ENCODE measurements around the gene GPER1.
"Not testable (repeated sequence)": the region's sequence is repeated elsewhere in the genome, so short reads cannot be mapped to it uniquely, and the experiment has no call there.

Gene GPER1

DNA sequence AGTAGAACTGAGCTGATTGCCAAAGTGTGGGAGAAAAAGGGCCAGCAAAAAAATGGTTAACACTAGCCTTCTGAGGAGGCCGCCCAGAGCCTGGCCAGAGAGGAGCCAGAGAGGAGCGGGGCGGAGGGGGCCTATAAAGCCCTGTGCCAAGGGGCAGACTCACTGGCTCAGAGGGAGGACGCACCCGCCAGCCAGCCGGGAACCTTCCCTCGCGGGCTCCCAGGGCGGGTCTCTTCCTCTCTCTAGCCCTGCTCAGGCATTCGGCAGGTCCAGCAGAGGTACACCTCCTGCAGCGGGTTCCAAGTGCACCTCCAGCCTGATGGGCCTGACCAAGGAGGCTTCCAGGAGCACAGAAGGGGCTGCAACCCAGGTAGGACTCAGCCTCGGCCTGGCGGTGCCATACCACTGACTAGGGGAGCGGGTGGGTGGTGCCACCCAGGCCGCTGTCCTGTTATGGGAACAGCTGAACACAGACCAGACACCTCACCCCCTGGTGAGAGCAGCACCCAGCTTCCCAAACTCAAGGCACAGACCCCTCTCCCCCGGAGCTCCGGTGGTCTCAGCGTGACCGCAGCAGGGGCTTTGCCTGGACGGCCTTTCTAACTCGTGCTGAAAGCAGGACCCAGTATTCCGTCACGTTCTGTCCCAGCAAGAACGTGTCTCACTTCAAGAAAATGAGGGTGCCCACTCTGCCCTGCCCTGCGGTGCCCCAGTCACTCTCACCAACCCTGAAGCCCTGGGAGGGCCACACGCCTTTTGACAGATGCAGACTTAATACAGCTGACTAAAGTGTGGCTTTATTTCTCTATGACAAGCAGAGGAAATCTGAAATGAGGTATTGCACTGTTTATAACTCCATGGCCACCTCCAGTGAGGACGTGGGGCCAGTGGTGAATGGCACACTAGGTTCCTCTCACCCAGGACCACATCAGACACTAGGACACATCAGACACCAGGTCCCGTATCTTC lies at the start of gene GPER1:
GPER1 (plus strand) TSS at position 162 of the 969 bp plus-strand sequence. CDS start 3,616 bp downstream, outside the sequence.
- no peaks in the 10 kb centered on the region for H3K36me3 ChIP-seq
- H3K27ac ChIP-seq = no peak within 1 kb of the TSS
- H3K4me1 ChIP-seq (ENCODE audit: control insufficient read depth in 1 of 2, insufficient read depth in 1 of 2, low read depth in 1 of 2, low read length in 1 of 2) = peaks cover 5 to 8% of the 10 kb centered on the region in 2 experiments
- H3K4me3 ChIP-seq (ENCODE audit: low read depth in 1 of 2, low read length in 1 of 2) = peak within 1 kb of the TSS in 1 of 2 experiments; percentile 0
- no peaks in the 10 kb centered on the region for H3K9me3 ChIP-seq
- H3K27me3 ChIP-seq = peaks cover 24% of the 10 kb centered on the region
- TF ChIP-seq, protein P1, sequence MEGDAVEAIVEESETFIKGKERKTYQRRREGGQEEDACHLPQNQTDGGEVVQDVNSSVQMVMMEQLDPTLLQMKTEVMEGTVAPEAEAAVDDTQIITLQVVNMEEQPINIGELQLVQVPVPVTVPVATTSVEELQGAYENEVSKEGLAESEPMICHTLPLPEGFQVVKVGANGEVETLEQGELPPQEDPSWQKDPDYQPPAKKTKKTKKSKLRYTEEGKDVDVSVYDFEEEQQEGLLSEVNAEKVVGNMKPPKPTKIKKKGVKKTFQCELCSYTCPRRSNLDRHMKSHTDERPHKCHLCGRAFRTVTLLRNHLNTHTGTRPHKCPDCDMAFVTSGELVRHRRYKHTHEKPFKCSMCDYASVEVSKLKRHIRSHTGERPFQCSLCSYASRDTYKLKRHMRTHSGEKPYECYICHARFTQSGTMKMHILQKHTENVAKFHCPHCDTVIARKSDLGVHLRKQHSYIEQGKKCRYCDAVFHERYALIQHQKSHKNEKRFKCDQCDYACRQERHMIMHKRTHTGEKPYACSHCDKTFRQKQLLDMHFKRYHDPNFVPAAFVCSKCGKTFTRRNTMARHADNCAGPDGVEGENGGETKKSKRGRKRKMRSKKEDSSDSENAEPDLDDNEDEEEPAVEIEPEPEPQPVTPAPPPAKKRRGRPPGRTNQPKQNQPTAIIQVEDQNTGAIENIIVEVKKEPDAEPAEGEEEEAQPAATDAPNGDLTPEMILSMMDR (IDR thresholded peaks at IDR 0.05) = no peak

DNA sequence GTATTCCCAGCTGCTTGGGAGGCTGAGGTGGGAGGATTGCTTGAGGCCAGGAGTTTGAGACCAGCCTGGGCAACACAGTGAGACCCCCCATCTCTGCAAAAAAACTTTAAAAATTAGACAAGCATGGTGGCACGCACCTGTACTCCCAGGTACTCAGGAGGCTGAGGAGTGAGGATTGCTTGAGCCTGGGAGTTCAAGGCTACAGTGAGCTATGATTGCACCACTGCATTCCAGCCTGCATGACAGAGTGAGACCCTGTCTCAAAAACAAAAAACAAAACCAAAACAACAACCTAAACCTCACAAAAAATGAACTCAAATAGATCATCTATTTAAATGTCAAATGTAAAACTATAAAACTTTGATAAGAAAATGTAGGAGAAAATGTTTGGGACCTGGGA lies 47.7 kb upstream of the GPER1 start:
- H3K27ac ChIP-seq; H3K36me3 ChIP-seq; H3K4me3 ChIP-seq (ENCODE audit: low read depth in 1 of 2, low read length in 1 of 2); H3K9me3 ChIP-seq: not testable (repeated sequence)
- H3K4me1 ChIP-seq (ENCODE audit: control insufficient read depth in 1 of 2, insufficient read depth in 1 of 2, low read depth in 1 of 2, low read length in 1 of 2) = peaks cover 13 to 18% of the 10 kb centered on the region in 2 experiments
- peaks cover 15% of the 10 kb centered on the region for H3K27me3 ChIP-seq

DNA sequence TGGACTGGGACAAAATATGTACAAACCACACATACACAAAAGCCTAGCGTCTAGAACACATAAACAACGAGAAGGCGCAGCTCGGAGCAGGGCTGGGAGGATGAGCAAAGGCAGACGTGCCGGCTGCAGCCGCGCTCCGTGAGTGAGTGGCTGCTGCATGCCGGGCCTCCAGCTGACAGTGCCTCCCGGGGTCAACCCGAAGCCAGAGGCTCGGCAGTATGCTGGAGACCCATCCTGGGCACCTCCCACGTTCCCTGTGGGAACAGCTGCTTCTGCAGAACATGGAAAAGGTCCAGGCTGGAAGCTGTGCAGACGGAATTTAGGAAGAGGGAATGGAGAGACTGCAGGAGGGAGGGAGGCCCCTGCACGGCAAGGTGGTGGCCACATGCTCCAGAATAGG lies 47.1 kb upstream of the GPER1 start:
- H3K27ac ChIP-seq = no peak overlapping the region
- H3K4me3 ChIP-seq (ENCODE audit: low read depth in 1 of 2, low read length in 1 of 2) = no peak overlapping the region

DNA sequence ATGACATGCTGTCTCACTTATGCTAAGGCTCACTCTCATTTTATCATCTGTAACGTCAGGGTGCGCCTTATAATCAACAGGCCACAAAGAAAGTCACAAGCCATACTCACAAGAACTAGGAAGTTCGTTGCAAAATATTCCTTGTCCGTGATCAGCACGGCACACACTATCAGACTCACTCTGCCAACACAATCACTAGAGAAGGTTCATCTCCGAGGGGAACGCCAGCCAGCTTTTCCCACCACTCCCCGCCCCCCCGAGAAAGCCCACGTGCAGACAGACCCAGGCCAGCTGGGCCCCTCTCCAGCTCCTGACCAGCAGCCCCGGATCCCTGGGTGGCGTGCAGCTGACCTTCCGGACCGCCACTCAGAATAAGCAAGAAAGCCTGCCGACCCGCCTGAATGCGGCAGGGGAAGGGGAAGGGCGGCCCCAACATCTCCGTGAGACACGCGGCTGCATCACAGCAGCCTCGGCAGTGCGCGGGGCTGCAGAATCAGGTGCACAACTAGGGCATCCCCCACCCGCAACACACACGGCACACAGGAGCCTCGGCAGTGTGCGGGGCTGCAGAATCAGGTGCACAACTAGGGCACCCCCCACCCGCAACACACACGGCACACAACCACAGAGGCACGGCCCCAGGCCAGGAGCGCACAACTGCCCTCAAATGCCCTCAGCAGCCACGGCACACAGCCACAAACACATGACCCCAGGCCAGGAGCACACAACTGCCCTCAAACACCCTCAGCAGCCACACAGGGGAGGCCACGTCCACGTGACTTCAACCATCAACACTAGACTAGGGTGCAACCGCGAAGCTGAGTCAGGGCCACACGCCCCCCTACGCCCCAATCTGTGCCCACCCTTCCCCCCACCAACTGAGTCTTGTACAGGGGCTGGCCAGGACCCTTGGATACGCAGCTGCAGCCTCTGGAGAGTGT lies 46.1 kb upstream of the GPER1 start:
- Histone ChIP-seq H3K36me3 (no peaks in the 10 kb centered on the region), H3K4me1 (ENCODE audit: control insufficient read depth in 1 of 2, insufficient read depth in 1 of 2, low read depth in 1 of 2, low read length in 1 of 2) (peaks cover 13 to 18% of the 10 kb centered on the region in 2 experiments), H3K27me3 (peaks cover 31% of the 10 kb centered on the region), H3K4me3 (ENCODE audit: low read depth in 1 of 2, low read length in 1 of 2) (no peak overlapping the region), H3K9me3 (no peaks in the 10 kb centered on the region), H3K27ac (no peak overlapping the region)
- TF ChIP-seq, protein P1 (IDR thresholded peaks at IDR 0.05) = no peak

More for the DNA sequence above, 47.1 kb upstream of the GPER1 start:
- Histone ChIP-seq H3K27me3 (peaks cover 21% of the 10 kb centered on the region), H3K36me3 (no peaks in the 10 kb centered on the region), H3K9me3 (no peaks in the 10 kb centered on the region), H3K4me1 (ENCODE audit: control insufficient read depth in 1 of 2, insufficient read depth in 1 of 2, low read depth in 1 of 2, low read length in 1 of 2) (peaks cover 13 to 18% of the 10 kb centered on the region in 2 experiments)
- TF ChIP-seq, protein P1 (IDR thresholded peaks at IDR 0.05) = no peak

DNA sequence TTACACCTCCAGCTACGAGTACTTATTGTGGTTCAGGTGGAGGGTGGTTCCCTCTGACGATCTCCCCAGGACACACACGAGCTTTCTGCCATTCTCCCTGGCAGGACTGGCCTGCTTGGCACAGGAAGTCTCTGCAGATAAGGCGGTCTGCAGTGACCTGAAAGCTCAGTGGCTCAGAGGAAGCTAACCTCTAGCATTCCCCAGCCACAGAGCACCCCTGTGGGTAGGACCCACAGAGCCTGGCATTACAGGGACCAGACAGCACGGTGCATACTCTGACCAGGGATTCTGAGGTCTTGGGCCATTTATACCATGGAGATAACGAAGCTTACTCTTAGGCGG lies 45.5 kb upstream of the GPER1 start:
- no peak overlapping the region for H3K4me3 ChIP-seq (ENCODE audit: low read depth in 1 of 2, low read length in 1 of 2)
- no peak overlapping the region for H3K27ac ChIP-seq
- no peaks in the 10 kb centered on the region for H3K9me3 ChIP-seq
- H3K4me1 ChIP-seq (ENCODE audit: control insufficient read depth in 1 of 2, insufficient read depth in 1 of 2, low read depth in 1 of 2, low read length in 1 of 2) = peaks cover 13 to 18% of the 10 kb centered on the region in 2 experiments
- TF ChIP-seq, protein P1 (IDR thresholded peaks at IDR 0.05) = no peak
- no peaks in the 10 kb centered on the region for H3K36me3 ChIP-seq
- H3K27me3 ChIP-seq = peaks cover 37% of the 10 kb centered on the region
